GM23338 (cell line): ENCODE measurements around the gene TRAF3.

Experiments
- EZH2 ChIP-seq: fragments of 200-600 bp; sonication (generic); IDR thresholded peaks from one replicate; pipeline ENCODE4 v1.8.0; 2017; ENCODE audit warnings: antibody characterized with exemption, mild to moderate bottlenecking, low read depth; ENCODE audit not compliant: unreplicated experiment
- POLR2AphosphoS5 ChIP-seq: IDR thresholded peaks from 2 replicates; pipeline ENCODE4 v1.6.1; 2016; ENCODE audit warnings: antibody characterized with exemption, low read depth
- ZNF331 ChIP-seq: fragments of 250-450 bp; sonication (Bioruptor Pico); IDR thresholded peaks from 2 replicates; pipeline ENCODE4 v1.5.0; 2020; ENCODE audit warnings: low read depth, mild to moderate bottlenecking, moderate library complexity
- TF ChIP-seq, protein P1 (sequence below), 2 experiments: fragments of 200-600 bp in 1 of 2; sonication (generic) in 1 of 2; conservative IDR thresholded peaks; 2 replicates each; pipeline versions ENCODE4 v1.5.1 to v1.6.1; 2016 to 2017; ENCODE audit warnings: antibody characterized with exemption in 2 of 2, low read depth in 2 of 2, mild to moderate bottlenecking in 2 of 2, moderate library complexity in 1 of 2
- TF ChIP-seq, protein P2 (sequence below): IDR thresholded peaks from one replicate; pipeline ENCODE4 v1.6.1; 2018; ENCODE audit warnings: antibody characterized with exemption; ENCODE audit not compliant: unreplicated experiment
- TF ChIP-seq, protein P3 (sequence below): IDR thresholded peaks from 2 replicates; pipeline ENCODE4 v1.6.1; 2016; ENCODE audit warnings: antibody characterized with exemption

DNA sequence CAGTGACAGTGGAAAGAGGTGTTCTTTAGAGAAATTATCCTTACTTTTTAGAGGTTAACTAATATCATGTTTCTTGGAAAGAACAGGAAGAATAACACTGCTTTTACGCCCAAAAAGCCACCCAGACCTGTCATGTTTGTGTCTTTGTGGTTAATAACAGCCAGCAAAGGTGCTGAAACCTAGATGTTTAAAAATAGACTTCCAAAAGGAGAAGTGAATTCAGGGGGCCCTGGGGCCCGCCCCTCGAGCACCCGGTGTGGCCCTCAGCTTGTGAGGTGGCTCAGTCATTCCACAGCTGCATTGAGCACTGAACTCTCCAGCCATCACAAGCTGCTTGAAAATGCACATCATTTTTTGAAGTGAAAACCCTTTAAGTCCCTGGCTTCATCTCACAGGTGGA, 124.4 kb downstream of the TRAF3 start:
- TF ChIP-seq POLR2AphosphoS5 (no peak), EZH2 (no peak), ZNF331 (CRISPR knock-in tag) (no peak)
- TF ChIP-seq, protein P1, sequence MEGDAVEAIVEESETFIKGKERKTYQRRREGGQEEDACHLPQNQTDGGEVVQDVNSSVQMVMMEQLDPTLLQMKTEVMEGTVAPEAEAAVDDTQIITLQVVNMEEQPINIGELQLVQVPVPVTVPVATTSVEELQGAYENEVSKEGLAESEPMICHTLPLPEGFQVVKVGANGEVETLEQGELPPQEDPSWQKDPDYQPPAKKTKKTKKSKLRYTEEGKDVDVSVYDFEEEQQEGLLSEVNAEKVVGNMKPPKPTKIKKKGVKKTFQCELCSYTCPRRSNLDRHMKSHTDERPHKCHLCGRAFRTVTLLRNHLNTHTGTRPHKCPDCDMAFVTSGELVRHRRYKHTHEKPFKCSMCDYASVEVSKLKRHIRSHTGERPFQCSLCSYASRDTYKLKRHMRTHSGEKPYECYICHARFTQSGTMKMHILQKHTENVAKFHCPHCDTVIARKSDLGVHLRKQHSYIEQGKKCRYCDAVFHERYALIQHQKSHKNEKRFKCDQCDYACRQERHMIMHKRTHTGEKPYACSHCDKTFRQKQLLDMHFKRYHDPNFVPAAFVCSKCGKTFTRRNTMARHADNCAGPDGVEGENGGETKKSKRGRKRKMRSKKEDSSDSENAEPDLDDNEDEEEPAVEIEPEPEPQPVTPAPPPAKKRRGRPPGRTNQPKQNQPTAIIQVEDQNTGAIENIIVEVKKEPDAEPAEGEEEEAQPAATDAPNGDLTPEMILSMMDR (conservative IDR thresholded peaks at IDR 0.05; ENCODE audit: low read depth in 2 of 2), result no peak
- TF ChIP-seq, protein P2, sequence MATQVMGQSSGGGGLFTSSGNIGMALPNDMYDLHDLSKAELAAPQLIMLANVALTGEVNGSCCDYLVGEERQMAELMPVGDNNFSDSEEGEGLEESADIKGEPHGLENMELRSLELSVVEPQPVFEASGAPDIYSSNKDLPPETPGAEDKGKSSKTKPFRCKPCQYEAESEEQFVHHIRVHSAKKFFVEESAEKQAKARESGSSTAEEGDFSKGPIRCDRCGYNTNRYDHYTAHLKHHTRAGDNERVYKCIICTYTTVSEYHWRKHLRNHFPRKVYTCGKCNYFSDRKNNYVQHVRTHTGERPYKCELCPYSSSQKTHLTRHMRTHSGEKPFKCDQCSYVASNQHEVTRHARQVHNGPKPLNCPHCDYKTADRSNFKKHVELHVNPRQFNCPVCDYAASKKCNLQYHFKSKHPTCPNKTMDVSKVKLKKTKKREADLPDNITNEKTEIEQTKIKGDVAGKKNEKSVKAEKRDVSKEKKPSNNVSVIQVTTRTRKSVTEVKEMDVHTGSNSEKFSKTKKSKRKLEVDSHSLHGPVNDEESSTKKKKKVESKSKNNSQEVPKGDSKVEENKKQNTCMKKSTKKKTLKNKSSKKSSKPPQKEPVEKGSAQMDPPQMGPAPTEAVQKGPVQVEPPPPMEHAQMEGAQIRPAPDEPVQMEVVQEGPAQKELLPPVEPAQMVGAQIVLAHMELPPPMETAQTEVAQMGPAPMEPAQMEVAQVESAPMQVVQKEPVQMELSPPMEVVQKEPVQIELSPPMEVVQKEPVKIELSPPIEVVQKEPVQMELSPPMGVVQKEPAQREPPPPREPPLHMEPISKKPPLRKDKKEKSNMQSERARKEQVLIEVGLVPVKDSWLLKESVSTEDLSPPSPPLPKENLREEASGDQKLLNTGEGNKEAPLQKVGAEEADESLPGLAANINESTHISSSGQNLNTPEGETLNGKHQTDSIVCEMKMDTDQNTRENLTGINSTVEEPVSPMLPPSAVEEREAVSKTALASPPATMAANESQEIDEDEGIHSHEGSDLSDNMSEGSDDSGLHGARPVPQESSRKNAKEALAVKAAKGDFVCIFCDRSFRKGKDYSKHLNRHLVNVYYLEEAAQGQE, result no peak
- TF ChIP-seq, protein P3, sequence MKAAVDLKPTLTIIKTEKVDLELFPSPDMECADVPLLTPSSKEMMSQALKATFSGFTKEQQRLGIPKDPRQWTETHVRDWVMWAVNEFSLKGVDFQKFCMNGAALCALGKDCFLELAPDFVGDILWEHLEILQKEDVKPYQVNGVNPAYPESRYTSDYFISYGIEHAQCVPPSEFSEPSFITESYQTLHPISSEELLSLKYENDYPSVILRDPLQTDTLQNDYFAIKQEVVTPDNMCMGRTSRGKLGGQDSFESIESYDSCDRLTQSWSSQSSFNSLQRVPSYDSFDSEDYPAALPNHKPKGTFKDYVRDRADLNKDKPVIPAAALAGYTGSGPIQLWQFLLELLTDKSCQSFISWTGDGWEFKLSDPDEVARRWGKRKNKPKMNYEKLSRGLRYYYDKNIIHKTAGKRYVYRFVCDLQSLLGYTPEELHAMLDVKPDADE, result no peak
